PC-3 (cell line): Measurements from ENCODE around the gene DLL3.

ENCODE experiments used
- CTCF ChIP-seq: fragments of 300-600 bp; sonication (generic); conservative IDR thresholded peaks from 2 replicates; pipeline ENCODE4 v1.5.1; 2017; ENCODE audit warnings: antibody characterized with exemption, low read depth, mild to moderate bottlenecking, low read length
- EZH2 ChIP-seq: fragments of 300-600 bp; sonication (generic); IDR thresholded peaks from one replicate; pipeline ENCODE4 v1.6.1; 2017; ENCODE audit warnings: antibody characterized with exemption, mild to moderate bottlenecking, low read length; ENCODE audit not compliant: unreplicated experiment

- no peak for TF ChIP-seq CTCF
- no peak for TF ChIP-seq EZH2
Observed at GRCh38 chr19:39501340-39501739, 2.6 kb downstream of the DLL3 start.
